Measurements from ENCODE around the gene SMIM14. TPM values are rescaled to one million over a fixed set of nuclear protein-coding genes. Genes with fewer than 3 reads are reported as not detected.

Gene SMIM14
- total and polyA plus RNA-seq, 2 of the 8 experiments (the other 6 are each of a cell fraction or from before 2014, with no cell fraction given) = 29.1 to 31.0 TPM

GRCh38 chr4:39563346-39563847, 75.3 kb downstream of the SMIM14 start:
- H3K79me1 ChIP-seq (ENCODE audit: low read depth, low read length) = no peaks in the 10 kb centered on the region
- ChIA-PET POLR2A (ENCODE audit: partially characterized antibody) (interaction anchor here (0.8 to 1.5 kb wide), 4 partner anchors 20 to 75 kb away, joined by 3 to 4 read pairs (median 3); partner anchors contain the start of gene UGDH), CTCF (ENCODE audit: partially characterized antibody) (no interaction called here)
- H3K36me3 ChIP-seq (ENCODE audit: control insufficient read depth in 2 of 4, insufficient read depth in 4 of 4, low read length in 3 of 4) = peaks cover 0 to 14% (median 2%) of the 10 kb centered on the region in 4 experiments; a peak in 3 of 8 replicates
- H3K4me2 ChIP-seq (ENCODE audit: insufficient read depth in 1 of 2, low read depth in 2 of 2, low read length in 2 of 2) = no peak overlapping the region
- no peak overlapping the region; the same call in 1 of the 2 replicates for H4K8ac ChIP-seq (ENCODE audit: extremely low read depth, insufficient read depth, low read length)
- no peaks in the 10 kb centered on the region for H4K20me1 ChIP-seq (replicated peaks in 1 of 2; ENCODE audit: control insufficient read depth in 1 of 2, insufficient read depth in 2 of 2, low read length in 2 of 2)
- H2BK15ac ChIP-seq (ENCODE audit: low read length) = no peak overlapping the region
- H4K5ac ChIP-seq (ENCODE audit: insufficient read length, low read depth, low read length) = no peak overlapping the region
- peaks cover 3 to 5% of the 10 kb centered on the region in 2 experiments; a peak in 1 of 4 replicates for H3K9me3 ChIP-seq (ENCODE audit: insufficient read depth in 2 of 2, low read depth in 1 of 2, low read length in 1 of 2)
- H3K79me2 ChIP-seq (ENCODE audit: control insufficient read depth in 1 of 2, insufficient read depth in 2 of 2, low read length in 2 of 2) = no peaks in the 10 kb centered on the region; a peak in 1 of 4 replicates
- DNase-seq (ENCODE audit: low read depth in 1 of 2, low spot score in 2 of 2) (no peak), FAIRE-seq (no peak)
- no peak overlapping the region for H3K18ac ChIP-seq (ENCODE audit: extremely low read depth, low read length)
- H2AK5ac ChIP-seq (ENCODE audit: low read depth, low read length) = no peak overlapping the region
- no peak overlapping the region for H3K9ac ChIP-seq (replicated peaks in 1 of 4; ENCODE audit: extremely low read depth in 1 of 4, low read depth in 3 of 4, low read length in 3 of 4)
- H2BK5ac ChIP-seq (ENCODE audit: low read depth, low read length) = no peak overlapping the region
- no peaks in the 10 kb centered on the region for H3K27me3 ChIP-seq (replicated peaks in 1 of 4; ENCODE audit: control insufficient read depth in 3 of 4, extremely low read depth in 1 of 4, insufficient read depth in 3 of 4, low read length in 3 of 4)
- H3K23me2 ChIP-seq (ENCODE audit: low read depth, low read length) = no peaks in the 10 kb centered on the region
- no peak overlapping the region for H3K4ac ChIP-seq (replicated peaks; ENCODE audit: insufficient read length, low read depth, low read length)
- no peak overlapping the region for H2BK12ac ChIP-seq (ENCODE audit: low read depth, low read length)
- H3K14ac ChIP-seq (ENCODE audit: insufficient read length) = no peak overlapping the region
- no peak overlapping the region for H2BK120ac ChIP-seq (replicated peaks; ENCODE audit: low read depth, low read length)
- 84% methylated on average over 6 of the region's 6 CpGs; no CpG with 5 or more reads in 1 of the 2 experiments for WGBS, 2 experiments (ENCODE audit: extremely low coverage in 1 of 2, insufficient coverage in 1 of 2, insufficient read length in 1 of 2, insufficient replicate concordance in 2 of 2, low coverage in 1 of 2, low lambda C conversion rate in 2 of 2, missing lambda C conversion rate in 1 of 2)
- H4K91ac ChIP-seq (replicated peaks; ENCODE audit: insufficient read length, low read length) = no peak overlapping the region
- no peak overlapping the region for H3K4me3 ChIP-seq (ENCODE audit: extremely low read depth in 1 of 4, insufficient read depth in 2 of 4, low read depth in 3 of 4, low read length in 4 of 4)
- no peak overlapping the region for H3K23ac ChIP-seq (ENCODE audit: insufficient read length)
- no peak overlapping the region for H2AFZ ChIP-seq (ENCODE audit: low read length)
- peaks cover 0 to 3% (median 0%) of the 10 kb centered on the region in 4 experiments; a peak in 1 of 7 replicates for H3K4me1 ChIP-seq (replicated peaks in 1 of 4; ENCODE audit: control insufficient read depth in 3 of 4, insufficient read depth in 4 of 4, low read length in 3 of 4)
- H3K56ac ChIP-seq (replicated peaks; ENCODE audit: insufficient read length, low read depth, low read length) = no peak overlapping the region
- no peak overlapping the region for H2BK20ac ChIP-seq (ENCODE audit: low read length)
- no peak overlapping the region for H3K27ac ChIP-seq (ENCODE audit: low read depth, low read length)
- TF ChIP-seq BRCA1 (IDR thresholded peaks at IDR 0.05; ENCODE audit: low read depth, low read length) = no peak
- no peak for TF ChIP-seq NRF1 (IDR thresholded peaks at IDR 0.05; ENCODE audit: low read depth, low read length)
- no peak for TF ChIP-seq KDM1A (IDR thresholded peaks at IDR 0.05; ENCODE audit: borderline replicate concordance, low read length)
- TF ChIP-seq JUN (IDR thresholded peaks at IDR 0.05; ENCODE audit: low read depth, low read length) = no peak
- TF ChIP-seq SIRT6 (IDR thresholded peaks at IDR 0.05; ENCODE audit: low read length) = no peak
- TF ChIP-seq RXRA (IDR thresholded peaks at IDR 0.05; ENCODE audit: insufficient read depth, low read depth, low read length) = no peak
- TF ChIP-seq GTF2F1 (IDR thresholded peaks at IDR 0.05; ENCODE audit: borderline replicate concordance, low read depth, low read length) = no peak
- TF ChIP-seq ATF3 (IDR thresholded peaks at IDR 0.05; ENCODE audit: insufficient read depth, low read depth, low read length) = no peak
- TF ChIP-seq, protein P1, sequence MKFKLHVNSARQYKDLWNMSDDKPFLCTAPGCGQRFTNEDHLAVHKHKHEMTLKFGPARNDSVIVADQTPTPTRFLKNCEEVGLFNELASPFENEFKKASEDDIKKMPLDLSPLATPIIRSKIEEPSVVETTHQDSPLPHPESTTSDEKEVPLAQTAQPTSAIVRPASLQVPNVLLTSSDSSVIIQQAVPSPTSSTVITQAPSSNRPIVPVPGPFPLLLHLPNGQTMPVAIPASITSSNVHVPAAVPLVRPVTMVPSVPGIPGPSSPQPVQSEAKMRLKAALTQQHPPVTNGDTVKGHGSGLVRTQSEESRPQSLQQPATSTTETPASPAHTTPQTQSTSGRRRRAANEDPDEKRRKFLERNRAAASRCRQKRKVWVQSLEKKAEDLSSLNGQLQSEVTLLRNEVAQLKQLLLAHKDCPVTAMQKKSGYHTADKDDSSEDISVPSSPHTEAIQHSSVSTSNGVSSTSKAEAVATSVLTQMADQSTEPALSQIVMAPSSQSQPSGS (IDR thresholded peaks at IDR 0.05; ENCODE audit: low read length) = no peak
- no peak for TF ChIP-seq USF2 (IDR thresholded peaks at IDR 0.05; ENCODE audit: low read length)
